Endodermal cell (in vitro differentiated cells): ENCODE measurements around the gene NINJ2. TPM values are rescaled to one million over a fixed set of nuclear protein-coding genes. Genes with fewer than 3 reads are reported as not detected.

ENCODE experiments used
- DNase-seq: peaks from one replicate; pipeline ENCODE4 v3.0.0-alpha.2; 2017
- H3K27ac ChIP-seq: 2 replicates; pipeline ENCODE4 v1.5.1; 2013; ENCODE audit warnings: mild to moderate bottlenecking, low read depth, low read length, moderate library complexity
- H3K27me3 ChIP-seq: 2 replicates; pipeline ENCODE4 v1.6.1; 2013; ENCODE audit warnings: mild to moderate bottlenecking, low read length, moderate library complexity; ENCODE audit not compliant: insufficient read depth, control insufficient read depth, poor library complexity, severe bottlenecking
- H3K36me3 ChIP-seq: 2 replicates; pipeline ENCODE4 v1.7.0; 2013; ENCODE audit warnings: mild to moderate bottlenecking, low read length, moderate library complexity; ENCODE audit not compliant: control insufficient read depth, insufficient read depth
- H3K4me1 ChIP-seq: one replicate; pipeline ENCODE4 v1.7.0; 2013; ENCODE audit warnings: low read length; ENCODE audit not compliant: control insufficient read depth, insufficient read depth
- H3K4me3 ChIP-seq: 2 replicates; pipeline ENCODE4 v1.5.1; 2013; ENCODE audit warnings: mild to moderate bottlenecking, low read length, moderate library complexity
- H3K9ac ChIP-seq: 2 replicates; pipeline ENCODE4 v1.6.1; 2013; ENCODE audit warnings: mild to moderate bottlenecking, low read length, moderate library complexity; ENCODE audit not compliant: poor library complexity, severe bottlenecking; ENCODE audit errors: extremely low read depth
- H3K9me3 ChIP-seq: 2 replicates; pipeline ENCODE4 v1.6.1; 2013; ENCODE audit warnings: mild to moderate bottlenecking, low read length, moderate library complexity; ENCODE audit not compliant: control insufficient read depth
- H3K27ac Mint-ChIP-seq: 2 replicates; pipeline ENCODE4 v1.8.0; 2020; ENCODE audit warnings: mixed read lengths
- H3K27me3 Mint-ChIP-seq: 2 replicates; pipeline ENCODE4 v1.8.0; 2021; ENCODE audit warnings: mild to moderate bottlenecking, mixed read lengths; ENCODE audit not compliant: insufficient read depth
- H3K36me3 Mint-ChIP-seq: 2 replicates; pipeline ENCODE4 v1.8.0; 2020; ENCODE audit warnings: low read depth, mixed read lengths
- H3K4me1 Mint-ChIP-seq: 2 replicates; pipeline ENCODE4 v1.8.0; 2020; ENCODE audit warnings: mixed read lengths
- H3K4me3 Mint-ChIP-seq: 2 replicates; pipeline ENCODE4 v1.8.0; 2020; ENCODE audit warnings: mild to moderate bottlenecking, moderate library complexity, mixed read lengths
- H3K9me3 Mint-ChIP-seq: 2 replicates; pipeline ENCODE4 v1.8.0; 2020; ENCODE audit warnings: mild to moderate bottlenecking, mixed read lengths
- WGBS, 2 experiments: methylation state at CpG; one replicate each; pipeline versions ENCODE4 v1.1.5 to v1.1.7; 2013; ENCODE audit warnings: missing lambda C conversion rate in 2 of 2, mixed read lengths in 1 of 2; ENCODE audit not compliant: insufficient coverage in 1 of 2, insufficient read length in 1 of 2; 5-methylcytosine and 5-hydroxymethylcytosine counted together
- total RNA-seq, 2 donors: library from RNA; stranded (reverse); fragmentation: NEBNext Ultra II Directional in 1 of 2; extraction: Animal tissue kit (Norgen Biotek cat#: 25700) in 1 of 2; gene quantifications; 2 replicates in 1 of 2; 3 replicates in 1 of 2; pipeline ENCODE4 v1.2.1, GENCODE V29; 2021
- TF ChIP-seq, protein P1 (sequence below): fragments of 200-600 bp; sonication (generic); conservative IDR thresholded peaks from 2 replicates; pipeline ENCODE4 v1.5.0; 2021; ENCODE audit warnings: antibody characterized with exemption, mild to moderate bottlenecking

NINJ2 gene
- total RNA-seq, 2 donors from 2014 or later, result 0.73 to 5.1 TPM

DNA sequence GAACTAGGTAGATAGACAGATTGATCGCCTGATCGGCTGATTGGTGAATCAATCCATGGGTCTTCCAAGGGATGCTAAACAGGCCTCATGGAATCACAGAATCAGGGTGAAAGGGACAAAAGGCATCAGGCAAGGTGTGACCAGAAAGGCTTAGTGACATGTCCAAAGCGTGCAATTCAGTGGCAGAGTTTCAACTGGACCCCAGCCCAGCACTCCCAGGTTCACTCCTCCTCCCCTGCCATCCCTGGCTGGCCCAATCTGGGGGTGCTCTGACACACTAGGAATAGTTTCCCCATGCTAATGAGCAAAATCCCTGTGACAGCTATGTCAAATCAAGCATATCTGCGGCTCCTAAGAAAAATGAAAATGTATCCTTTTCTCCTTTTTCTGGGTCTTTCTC is 50.4 kb downstream of the NINJ2 start:
- H3K4me1 Mint-ChIP-seq, result peaks cover 24% of the 10 kb centered on the region
- no peak overlapping the region for H3K4me3 ChIP-seq
- H3K27me3 ChIP-seq, result no peaks in the 10 kb centered on the region
- no peak overlapping the region for H3K4me3 Mint-ChIP-seq
- H3K27ac ChIP-seq, result no peak overlapping the region
- 95 to 98% methylated on average over 4 of the region's 4 CpGs for WGBS, 2 experiments
- H3K4me1 ChIP-seq, result no peaks in the 10 kb centered on the region
- DNase-seq, result peak; percentile 35
- no peaks in the 10 kb centered on the region for H3K9me3 Mint-ChIP-seq
- no peak overlapping the region for H3K9ac ChIP-seq
- H3K36me3 Mint-ChIP-seq, result no peaks in the 10 kb centered on the region
- no peak overlapping the region for H3K27ac Mint-ChIP-seq
- H3K36me3 ChIP-seq, result no peaks in the 10 kb centered on the region
- H3K9me3 ChIP-seq, result no peaks in the 10 kb centered on the region
- H3K27me3 Mint-ChIP-seq, result peaks cover 3% of the 10 kb centered on the region
- TF ChIP-seq, protein P1, sequence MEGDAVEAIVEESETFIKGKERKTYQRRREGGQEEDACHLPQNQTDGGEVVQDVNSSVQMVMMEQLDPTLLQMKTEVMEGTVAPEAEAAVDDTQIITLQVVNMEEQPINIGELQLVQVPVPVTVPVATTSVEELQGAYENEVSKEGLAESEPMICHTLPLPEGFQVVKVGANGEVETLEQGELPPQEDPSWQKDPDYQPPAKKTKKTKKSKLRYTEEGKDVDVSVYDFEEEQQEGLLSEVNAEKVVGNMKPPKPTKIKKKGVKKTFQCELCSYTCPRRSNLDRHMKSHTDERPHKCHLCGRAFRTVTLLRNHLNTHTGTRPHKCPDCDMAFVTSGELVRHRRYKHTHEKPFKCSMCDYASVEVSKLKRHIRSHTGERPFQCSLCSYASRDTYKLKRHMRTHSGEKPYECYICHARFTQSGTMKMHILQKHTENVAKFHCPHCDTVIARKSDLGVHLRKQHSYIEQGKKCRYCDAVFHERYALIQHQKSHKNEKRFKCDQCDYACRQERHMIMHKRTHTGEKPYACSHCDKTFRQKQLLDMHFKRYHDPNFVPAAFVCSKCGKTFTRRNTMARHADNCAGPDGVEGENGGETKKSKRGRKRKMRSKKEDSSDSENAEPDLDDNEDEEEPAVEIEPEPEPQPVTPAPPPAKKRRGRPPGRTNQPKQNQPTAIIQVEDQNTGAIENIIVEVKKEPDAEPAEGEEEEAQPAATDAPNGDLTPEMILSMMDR, result no peak

DNA sequence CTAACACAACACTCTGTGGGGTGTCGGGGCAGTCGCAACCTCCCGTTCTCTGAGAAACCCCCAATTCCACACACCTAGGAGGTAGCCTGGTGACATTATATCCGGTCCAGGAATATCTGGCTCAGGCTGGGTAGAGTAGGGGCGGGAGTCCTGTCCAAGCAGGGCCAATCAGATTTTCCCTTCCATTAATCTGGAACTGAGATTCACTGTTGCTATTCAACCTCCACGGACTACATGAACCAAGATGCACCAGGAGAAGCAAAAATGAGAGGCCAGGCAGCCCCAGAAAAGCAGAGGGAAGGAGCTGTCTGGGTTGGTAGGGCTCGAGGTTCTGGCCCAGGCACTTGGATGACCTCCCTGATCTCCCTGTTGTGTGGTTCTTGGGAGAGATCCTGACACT is 51.0 kb downstream of the NINJ2 start:
- Histone ChIP-seq H3K27ac (no peak overlapping the region), H3K9me3 (no peaks in the 10 kb centered on the region), H3K27me3 (no peaks in the 10 kb centered on the region), H3K9ac (no peak overlapping the region), H3K36me3 (no peaks in the 10 kb centered on the region), H3K4me3 (no peak overlapping the region), H3K4me1 (no peaks in the 10 kb centered on the region)
- WGBS, 2 experiments, result 86 to 91% methylated on average over 3 to 7 of the region's 7 CpGs
- H3K4me3 Mint-ChIP-seq, result no peak overlapping the region
- H3K27ac Mint-ChIP-seq, result no peak overlapping the region
- peak; percentile 56 for DNase-seq
- TF ChIP-seq, protein P1, result no peak
- peaks cover 24% of the 10 kb centered on the region for H3K4me1 Mint-ChIP-seq
- peaks cover 3% of the 10 kb centered on the region for H3K27me3 Mint-ChIP-seq
- no peaks in the 10 kb centered on the region for H3K36me3 Mint-ChIP-seq
- H3K9me3 Mint-ChIP-seq, result no peaks in the 10 kb centered on the region

DNA sequence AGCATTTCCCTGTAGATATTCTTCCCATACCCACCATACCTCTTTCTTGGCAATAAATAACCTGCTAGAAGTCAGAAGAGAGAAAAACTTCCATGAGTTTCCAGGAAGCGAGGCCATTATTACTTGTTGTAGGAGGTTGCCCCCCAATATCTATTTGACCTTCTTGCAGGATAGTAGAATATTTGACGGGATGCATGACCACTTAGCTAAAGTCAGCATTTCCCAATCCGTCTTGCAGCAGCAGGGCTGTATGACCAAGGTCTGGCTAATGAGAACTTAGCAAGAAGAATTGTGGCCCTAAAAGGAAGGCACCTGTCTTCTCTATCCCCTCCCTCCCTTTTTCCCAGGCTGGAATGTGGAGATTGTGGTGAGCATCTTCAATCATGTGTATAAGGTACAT is 51.5 kb downstream of the NINJ2 start:
- Mint-ChIP-seq H3K4me3 (no peak overlapping the region), H3K27me3 (no peaks in the 10 kb centered on the region), H3K27ac (no peak overlapping the region), H3K4me1 (peaks cover 22% of the 10 kb centered on the region), H3K36me3 (no peaks in the 10 kb centered on the region), H3K9me3 (no peaks in the 10 kb centered on the region)
- no peaks in the 10 kb centered on the region for H3K9me3 ChIP-seq
- no peaks in the 10 kb centered on the region for H3K36me3 ChIP-seq
- H3K4me3 ChIP-seq, result no peak overlapping the region
- no peaks in the 10 kb centered on the region for H3K27me3 ChIP-seq
- H3K4me1 ChIP-seq, result no peaks in the 10 kb centered on the region
- TF ChIP-seq, protein P1, result no peak
- peak; percentile 28 for DNase-seq
- no peak overlapping the region for H3K9ac ChIP-seq
- H3K27ac ChIP-seq, result no peak overlapping the region
- WGBS, 2 experiments, result 86 to 95% methylated on average over 1 to 3 of the region's 3 CpGs
